ENCODE measurements around the gene PLXNA4. TPM values are rescaled to one million over a fixed set of nuclear protein-coding genes. Genes with fewer than 3 reads are reported as not detected.

Gene PLXNA4
- total and polyA plus RNA-seq, 2 experiments from 2014 or later, result 0.08 to 0.80 TPM

GRCh38 chr7:132420527-132420926 is 155.7 kb downstream of the PLXNA4 start:
- H3K4me1 ChIP-seq (ENCODE audit: insufficient read depth), result peaks cover 7% of the 10 kb centered on the region
- H3K79me2 ChIP-seq (replicated peaks; ENCODE audit: insufficient read depth), result no peaks in the 10 kb centered on the region
- H3K4me3 Mint-ChIP-seq, result no peak overlapping the region
- peaks cover 6% of the 10 kb centered on the region for H3K27me3 Mint-ChIP-seq (ENCODE audit: insufficient read depth, low read depth, poor library complexity)
- H3K4me1 Mint-ChIP-seq, result peaks cover 24% of the 10 kb centered on the region
- no peak overlapping the region for H3K4me3 ChIP-seq
- TF ChIP-seq CREB1 (CRISPR knock-in tag; IDR thresholded peaks at IDR 0.05; ENCODE audit: low read depth) (no peak), ZNF462 (CRISPR knock-in tag; IDR thresholded peaks at IDR 0.05) (no peak), POLR2AphosphoS5 (IDR thresholded peaks at IDR 0.05; ENCODE audit: low read depth) (no peak), EZH2 (IDR thresholded peaks at IDR 0.05; ENCODE audit: low read depth, unreplicated experiment) (no peak), ZNF331 (CRISPR knock-in tag; IDR thresholded peaks at IDR 0.05; ENCODE audit: low read depth) (no peak), ZNF114 (CRISPR knock-in tag; IDR thresholded peaks at IDR 0.05) (no peak), JUNB (IDR thresholded peaks at IDR 0.05; ENCODE audit: unreplicated experiment) (no peak), REST (IDR thresholded peaks at IDR 0.05; ENCODE audit: unreplicated experiment) (no peak), STAT1 (IDR thresholded peaks at IDR 0.05; ENCODE audit: unreplicated experiment) (no peak), NANOG (IDR thresholded peaks at IDR 0.05; ENCODE audit: borderline replicate concordance) (no peak), EZH2phosphoT487 (IDR thresholded peaks at IDR 0.05; ENCODE audit: unreplicated experiment) (no peak), ETS1 (IDR thresholded peaks at IDR 0.05) (no peak)
- TF ChIP-seq, protein P1, sequence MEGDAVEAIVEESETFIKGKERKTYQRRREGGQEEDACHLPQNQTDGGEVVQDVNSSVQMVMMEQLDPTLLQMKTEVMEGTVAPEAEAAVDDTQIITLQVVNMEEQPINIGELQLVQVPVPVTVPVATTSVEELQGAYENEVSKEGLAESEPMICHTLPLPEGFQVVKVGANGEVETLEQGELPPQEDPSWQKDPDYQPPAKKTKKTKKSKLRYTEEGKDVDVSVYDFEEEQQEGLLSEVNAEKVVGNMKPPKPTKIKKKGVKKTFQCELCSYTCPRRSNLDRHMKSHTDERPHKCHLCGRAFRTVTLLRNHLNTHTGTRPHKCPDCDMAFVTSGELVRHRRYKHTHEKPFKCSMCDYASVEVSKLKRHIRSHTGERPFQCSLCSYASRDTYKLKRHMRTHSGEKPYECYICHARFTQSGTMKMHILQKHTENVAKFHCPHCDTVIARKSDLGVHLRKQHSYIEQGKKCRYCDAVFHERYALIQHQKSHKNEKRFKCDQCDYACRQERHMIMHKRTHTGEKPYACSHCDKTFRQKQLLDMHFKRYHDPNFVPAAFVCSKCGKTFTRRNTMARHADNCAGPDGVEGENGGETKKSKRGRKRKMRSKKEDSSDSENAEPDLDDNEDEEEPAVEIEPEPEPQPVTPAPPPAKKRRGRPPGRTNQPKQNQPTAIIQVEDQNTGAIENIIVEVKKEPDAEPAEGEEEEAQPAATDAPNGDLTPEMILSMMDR (conservative IDR thresholded peaks at IDR 0.05; ENCODE audit: low read depth in 2 of 2), result no peak
- H3F3A ChIP-seq (replicated peaks; ENCODE audit: low read depth), result no peaks in the 10 kb centered on the region
- no peak for DNase-seq (ENCODE audit: low spot score)
- H3K27ac ChIP-seq (ENCODE audit: low read depth), result no peak overlapping the region
- H3K36me3 Mint-ChIP-seq (ENCODE audit: low read depth), result peaks cover 4% of the 10 kb centered on the region; the same call in 1 of the 3 replicates
- H3K27me3 ChIP-seq (ENCODE audit: insufficient read depth), result no peaks in the 10 kb centered on the region
- H3K9me2 ChIP-seq (ENCODE audit: insufficient read depth), result no peaks in the 10 kb centered on the region
- no peak overlapping the region for H3K27ac Mint-ChIP-seq
- no peak for ATAC-seq
- H4K20me1 ChIP-seq (replicated peaks; ENCODE audit: insufficient read depth), result no peaks in the 10 kb centered on the region
- no peaks in the 10 kb centered on the region for H3K36me3 ChIP-seq (ENCODE audit: insufficient read depth)
- no peak overlapping the region for H2AFZ ChIP-seq
- peaks cover 5% of the 10 kb centered on the region; the same call in 2 of the 3 replicates for H3K9me3 Mint-ChIP-seq
- H3K4me2 ChIP-seq, result no peak overlapping the region

Measured in GM23338 (cell line).